ENCODE results near the gene MIX23.

DNA sequence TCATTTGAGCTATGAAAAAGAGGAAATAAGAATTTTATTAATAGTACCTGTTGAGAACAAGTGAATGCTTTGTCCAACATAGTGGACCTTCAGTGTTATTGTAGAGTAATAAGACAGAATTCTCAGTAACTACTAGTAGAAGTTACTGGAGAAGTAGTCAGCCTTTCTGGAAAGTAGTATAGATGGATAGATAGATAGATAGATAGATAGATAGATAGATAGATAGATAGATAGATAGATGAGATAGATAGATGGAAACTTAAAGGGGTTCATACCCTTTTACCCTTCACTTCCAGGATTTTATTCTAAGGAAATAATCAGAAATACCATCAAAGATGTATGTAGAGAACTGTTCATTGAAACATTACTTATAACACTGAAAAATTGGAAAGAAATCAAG, 6.2 kb upstream of the MIX23 start:
- TF ChIP-seq, protein P1, sequence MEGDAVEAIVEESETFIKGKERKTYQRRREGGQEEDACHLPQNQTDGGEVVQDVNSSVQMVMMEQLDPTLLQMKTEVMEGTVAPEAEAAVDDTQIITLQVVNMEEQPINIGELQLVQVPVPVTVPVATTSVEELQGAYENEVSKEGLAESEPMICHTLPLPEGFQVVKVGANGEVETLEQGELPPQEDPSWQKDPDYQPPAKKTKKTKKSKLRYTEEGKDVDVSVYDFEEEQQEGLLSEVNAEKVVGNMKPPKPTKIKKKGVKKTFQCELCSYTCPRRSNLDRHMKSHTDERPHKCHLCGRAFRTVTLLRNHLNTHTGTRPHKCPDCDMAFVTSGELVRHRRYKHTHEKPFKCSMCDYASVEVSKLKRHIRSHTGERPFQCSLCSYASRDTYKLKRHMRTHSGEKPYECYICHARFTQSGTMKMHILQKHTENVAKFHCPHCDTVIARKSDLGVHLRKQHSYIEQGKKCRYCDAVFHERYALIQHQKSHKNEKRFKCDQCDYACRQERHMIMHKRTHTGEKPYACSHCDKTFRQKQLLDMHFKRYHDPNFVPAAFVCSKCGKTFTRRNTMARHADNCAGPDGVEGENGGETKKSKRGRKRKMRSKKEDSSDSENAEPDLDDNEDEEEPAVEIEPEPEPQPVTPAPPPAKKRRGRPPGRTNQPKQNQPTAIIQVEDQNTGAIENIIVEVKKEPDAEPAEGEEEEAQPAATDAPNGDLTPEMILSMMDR (IDR thresholded peaks at IDR 0.05), result no peak
- no peak for TF ChIP-seq POLR2A (IDR thresholded peaks at IDR 0.05)
